Lung (tissue), 12 donors: ENCODE data around the gene SLC25A21. TPM values are rescaled to one million over a fixed set of nuclear protein-coding genes. Genes with fewer than 3 reads are reported as not detected.

ENCODE experiments used
- ATAC-seq: fragments of 200-7000 bp; cut with Tn5 transposase; one replicate; pipeline ENCODE4 v1.9.1; 2020; ENCODE audit warnings: moderate number of reproducible peaks; ENCODE audit not compliant: insufficient read depth, low FRiP score
- DNase-seq, 3 donors: peaks; one replicate each; pipeline ENCODE4 v3.0.0-alpha.2; 2013 to 2017
- H3K27ac ChIP-seq, 2 donors: one replicate each; pipeline ENCODE4 v1.5.1; 2013; ENCODE audit warnings: mild to moderate bottlenecking in 2 of 2, moderate library complexity in 2 of 2, control low read depth in 1 of 2, inconsistent platforms in 1 of 2, low read depth in 1 of 2, low read length in 1 of 2
- H3K27me3 ChIP-seq, 3 donors: one replicate each; pipeline ENCODE4 v1.5.1; 2013; ENCODE audit warnings: low read length in 2 of 3; ENCODE audit not compliant: control insufficient read depth in 3 of 3, insufficient read depth in 3 of 3
- H3K36me3 ChIP-seq, 4 donors: one replicate each; pipeline ENCODE4 v1.5.1; 2013; ENCODE audit warnings: low read length in 4 of 4, mild to moderate bottlenecking in 1 of 4, moderate library complexity in 1 of 4; ENCODE audit not compliant: control insufficient read depth in 4 of 4, insufficient read depth in 4 of 4
- H3K4me1 ChIP-seq, 5 donors: one replicate each; pipeline ENCODE4 v1.5.1; 2013; ENCODE audit warnings: low read length in 5 of 5, mild to moderate bottlenecking in 2 of 5, moderate library complexity in 1 of 5; ENCODE audit not compliant: control insufficient read depth in 5 of 5, insufficient read depth in 5 of 5
- H3K4me3 ChIP-seq: one replicate; pipeline ENCODE4 v1.5.1; 2013; ENCODE audit warnings: mild to moderate bottlenecking, control low read depth, moderate library complexity
- H3K9ac ChIP-seq, 2 donors: one replicate each; pipeline ENCODE4 v1.5.1; 2013; ENCODE audit warnings: low read length in 2 of 2, control low read depth in 1 of 2; ENCODE audit not compliant: insufficient read depth in 1 of 2
- H3K9me3 ChIP-seq, 4 donors: one replicate each; pipeline ENCODE4 v1.5.1; 2013; ENCODE audit warnings: low read length in 3 of 4, mild to moderate bottlenecking in 1 of 4, moderate library complexity in 1 of 4; ENCODE audit not compliant: control insufficient read depth in 4 of 4, insufficient read depth in 3 of 4
- CTCF ChIP-seq: IDR thresholded peaks from 2 replicates; pipeline ENCODE4 v1.5.1; 2012; ENCODE audit warnings: mild to moderate bottlenecking; ENCODE audit errors: control extremely low read depth, extremely low read depth
- WGBS, 2 donors: extraction: QIAGEN DNeasy Blood & Tissue Kit; methylation state at CpG; one replicate each; pipeline ENCODE4 v1.1.7; 2013; 5-methylcytosine and 5-hydroxymethylcytosine counted together
- polyA plus RNA-seq, 2 donors: library from polyadenylated mRNA; stranded (reverse); fragments of 200-250 nt; gene quantifications; one replicate each; pipeline ENCODE4 v1.2.1, GENCODE V29; 2013
- total RNA-seq, 2 donors: library from RNA; depleted of rRNA in 1 of 2; stranded (reverse); fragments of >200 nt in 1 of 2; gene quantifications; one replicate each; pipeline ENCODE4 v1.2.1, GENCODE V29; 2014 to 2021
- donor health status: control.
- donor health status: control.
- donor health status: Bipolar disorder and iron deficiency.
- donor health status: healthy.
- donor health status: DM: yes; HTN: yes; CAD: no.

SLC25A21 gene
- total and polyA plus RNA-seq, 4 donors: 0.23 to 2.6 (median 0.42) TPM

DNA sequence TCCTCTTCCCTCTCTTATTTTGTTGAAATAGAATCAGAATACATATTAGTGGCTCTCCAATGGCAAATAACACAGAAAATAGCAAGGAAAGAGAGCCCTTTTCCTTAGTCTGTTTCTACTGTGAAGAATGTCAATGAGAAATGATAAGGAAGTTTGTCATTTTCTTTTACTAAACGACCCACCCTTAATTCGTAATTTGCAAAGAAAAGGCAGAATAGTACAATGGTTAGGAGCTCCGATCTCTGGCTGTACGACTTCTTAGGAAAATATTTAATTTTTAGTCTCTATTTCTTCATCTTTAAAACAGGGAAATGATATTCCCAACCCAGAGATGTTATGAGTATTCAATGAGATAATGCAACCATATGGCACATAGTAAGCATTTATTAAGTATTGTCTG is 504.7 kb downstream of the SLC25A21 start:
- Histone ChIP-seq H3K9me3 (peaks cover 0 to 10% (median 0%) of the 10 kb centered on the region in 4 donors), H3K27me3 (peaks cover 0 to 94% (median 92%) of the 10 kb centered on the region in 3 donors), H3K9ac (no peak overlapping the region), H3K4me3 (no peak overlapping the region), H3K4me1 (peaks cover 0 to 17% (median 7%) of the 10 kb centered on the region in 5 donors), H3K27ac (no peak overlapping the region), H3K36me3 (no peaks in the 10 kb centered on the region)
- WGBS, 2 donors: 17 to 23% methylated on average over 4 of the region's 4 CpGs
- DNase-seq: no peak
- no peak for TF ChIP-seq CTCF
- ATAC-seq: no peak

GRCh38 chr14:36666416-36667206 is 505.8 kb downstream of the SLC25A21 start:
- no peak overlapping the region for H3K27ac ChIP-seq
- ATAC-seq (no peak), DNase-seq (peak in 1 of 3 donors; percentile 19)
- no peak overlapping the region for H3K9ac ChIP-seq
- H3K4me3 ChIP-seq: no peak overlapping the region
- peaks cover 0 to 14% (median 0%) of the 10 kb centered on the region in 4 donors for H3K9me3 ChIP-seq
- peaks cover 3 to 95% (median 93%) of the 10 kb centered on the region in 3 donors for H3K27me3 ChIP-seq
- 6 to 9% methylated on average over 61 to 68 of the region's 68 CpGs for WGBS, 2 donors
- H3K36me3 ChIP-seq: no peaks in the 10 kb centered on the region
- TF ChIP-seq CTCF: no peak
- H3K4me1 ChIP-seq: peaks cover 0 to 25% (median 14%) of the 10 kb centered on the region in 5 donors

DNA sequence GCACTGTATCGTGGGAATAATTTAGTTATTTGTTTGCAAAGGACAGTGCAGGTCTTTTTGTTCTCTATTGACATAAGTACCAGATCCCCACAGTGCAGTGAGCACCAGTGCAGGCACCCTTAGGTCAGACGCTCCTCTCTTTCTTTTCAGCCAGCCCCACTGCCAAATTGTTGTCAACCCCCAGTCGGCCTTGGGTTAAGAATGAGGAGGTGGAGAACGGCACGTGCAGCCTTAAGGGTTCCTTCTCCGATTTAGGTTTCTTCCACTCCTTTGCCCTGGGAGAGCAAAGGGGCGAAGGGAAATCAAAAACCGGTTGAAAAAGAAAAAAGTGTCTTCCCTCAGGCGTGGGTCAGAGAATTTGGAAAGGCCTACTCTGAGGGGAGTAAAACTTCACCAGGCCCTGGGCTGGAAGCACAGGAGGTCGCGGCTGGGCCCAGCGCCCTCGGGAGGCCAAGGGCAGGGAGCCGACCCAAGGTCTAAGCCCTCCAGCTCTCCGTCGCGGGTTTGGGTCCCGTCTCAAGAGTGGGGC is 506.5 kb downstream of the SLC25A21 start:
- ATAC-seq: no peak
- 11 to 24% methylated on average over 18 of the region's 18 CpGs for WGBS, 2 donors

More for the DNA sequence above, 506.5 kb downstream of the SLC25A21 start:
- DNase-seq: no peak
- H3K9me3 ChIP-seq: peaks cover 0 to 19% (median 0%) of the 10 kb centered on the region in 4 donors
- H3K36me3 ChIP-seq: no peaks in the 10 kb centered on the region
- TF ChIP-seq CTCF: no peak
- peaks cover 0 to 32% (median 20%) of the 10 kb centered on the region in 5 donors for H3K4me1 ChIP-seq
- H3K27me3 ChIP-seq: peaks cover 5 to 95% (median 92%) of the 10 kb centered on the region in 3 donors
- H3K9ac ChIP-seq: no peak overlapping the region
- no peak overlapping the region for H3K4me3 ChIP-seq
- H3K27ac ChIP-seq: no peak overlapping the region
